ENCODE results near the gene CACNA1B.

The CACNA1B gene

GRCh38 chr9:138021251-138022056 is 143.9 kb downstream of the CACNA1B start:
- no peak for TF ChIP-seq CTCF (IDR thresholded peaks at IDR 0.05; ENCODE audit: low read depth, low read length, missing control alignments)
- DNase-seq (ENCODE audit: extremely low read depth, low read depth): no peak
- no peak overlapping the region for H3K4me3 ChIP-seq (replicated peaks; ENCODE audit: low read depth, low read length)

- TF ChIP-seq CTCF (IDR thresholded peaks at IDR 0.05; ENCODE audit: low read depth, low read length, missing control alignments): peak; percentile 27
- H3K4me3 ChIP-seq (replicated peaks; ENCODE audit: low read depth, low read length): no peak overlapping the region
- no peak for DNase-seq (ENCODE audit: extremely low read depth, low read depth)
Measured at GRCh38 chr9:138022121-138022741, 144.6 kb downstream of the CACNA1B start.

GRCh38 chr9:138022756-138023393 is 145.3 kb downstream of the CACNA1B start:
- no peak overlapping the region for H3K4me3 ChIP-seq (replicated peaks; ENCODE audit: low read depth, low read length)
- no peak for DNase-seq (ENCODE audit: extremely low read depth, low read depth)
- TF ChIP-seq CTCF (IDR thresholded peaks at IDR 0.05; ENCODE audit: low read depth, low read length, missing control alignments): no peak

GRCh38 chr9:138023394-138024124 is 146.0 kb downstream of the CACNA1B start:
- DNase-seq (ENCODE audit: extremely low read depth, low read depth): no peak
- H3K4me3 ChIP-seq (replicated peaks; ENCODE audit: low read depth, low read length): no peak overlapping the region
- no peak for TF ChIP-seq CTCF (IDR thresholded peaks at IDR 0.05; ENCODE audit: low read depth, low read length, missing control alignments)

GRCh38 chr9:138024131-138024530 is 146.5 kb downstream of the CACNA1B start:
- TF ChIP-seq CTCF (IDR thresholded peaks at IDR 0.05; ENCODE audit: low read depth, low read length, missing control alignments): no peak
- H3K4me3 ChIP-seq (replicated peaks; ENCODE audit: low read depth, low read length): no peak overlapping the region
- DNase-seq (ENCODE audit: extremely low read depth, low read depth): no peak

GRCh38 chr9:138024831-138025291 is 147.3 kb downstream of the CACNA1B start:
- DNase-seq (ENCODE audit: extremely low read depth, low read depth): no peak
- TF ChIP-seq CTCF (IDR thresholded peaks at IDR 0.05; ENCODE audit: low read depth, low read length, missing control alignments): no peak

More at GRCh38 chr9:138024831-138025291, 147.3 kb downstream of the CACNA1B start:
- no peak overlapping the region for H3K4me3 ChIP-seq (replicated peaks; ENCODE audit: low read depth, low read length)
